BE2C (cell line): Measurements from ENCODE around the gene XPNPEP2.

Source experiments
- DNase-seq: peaks from one replicate; pipeline ENCODE4 v3.0.0-alpha.2; 2020
- H3K27me3 ChIP-seq: fragments of 250-450 bp; sonication (Bioruptor Pico); 2 replicates; pipeline ENCODE4 v1.5.1; 2020; ENCODE audit warnings: mild to moderate bottlenecking
- H3K36me3 ChIP-seq: fragments of 250-450 bp; sonication (Bioruptor Pico); 2 replicates; pipeline ENCODE4 v1.5.1; 2020; ENCODE audit warnings: mild to moderate bottlenecking
- H3K4me1 ChIP-seq: fragments of 250-450 bp; sonication (Bioruptor Pico); 2 replicates; pipeline ENCODE4 v1.5.1; 2020
- H3K4me3 ChIP-seq: 2 replicates; pipeline ENCODE4 v1.5.1; 2011; ENCODE audit warnings: low read depth, low read length
- H3K9me3 ChIP-seq: fragments of 250-450 bp; sonication (Bioruptor Pico); 2 replicates; pipeline ENCODE4 v1.5.1; 2020
- TF ChIP-seq, protein P1 (sequence below): IDR thresholded peaks from 2 replicates; pipeline ENCODE4 v1.5.1; 2012; ENCODE audit warnings: mild to moderate bottlenecking, low read depth, low read length

Gene XPNPEP2

DNA sequence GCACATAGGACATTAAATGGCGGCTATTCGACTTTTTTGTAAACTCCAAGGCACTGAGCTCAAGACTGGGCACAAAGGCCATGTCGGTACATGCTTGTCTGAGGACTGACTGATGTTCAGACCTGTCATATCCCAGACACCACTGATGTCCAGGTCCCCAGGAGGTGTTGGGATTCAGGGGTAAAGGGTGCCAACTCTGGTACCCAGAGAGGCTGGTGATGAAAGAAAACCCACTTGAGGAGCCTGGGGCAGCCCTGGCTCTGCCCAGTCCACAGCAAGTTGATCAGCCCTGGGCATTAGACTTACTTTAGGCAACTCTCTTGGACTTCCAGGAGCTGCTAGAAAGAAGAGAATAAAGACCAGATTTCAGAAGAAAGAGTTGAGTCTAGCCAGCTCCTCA lies 59.7 kb downstream of the XPNPEP2 start:
- Histone ChIP-seq H3K4me1 (no peaks in the 10 kb centered on the region), H3K27me3 (no peaks in the 10 kb centered on the region), H3K36me3 (no peaks in the 10 kb centered on the region), H3K4me3 (no peak overlapping the region), H3K9me3 (no peaks in the 10 kb centered on the region)
- no peak for DNase-seq
- TF ChIP-seq, protein P1, sequence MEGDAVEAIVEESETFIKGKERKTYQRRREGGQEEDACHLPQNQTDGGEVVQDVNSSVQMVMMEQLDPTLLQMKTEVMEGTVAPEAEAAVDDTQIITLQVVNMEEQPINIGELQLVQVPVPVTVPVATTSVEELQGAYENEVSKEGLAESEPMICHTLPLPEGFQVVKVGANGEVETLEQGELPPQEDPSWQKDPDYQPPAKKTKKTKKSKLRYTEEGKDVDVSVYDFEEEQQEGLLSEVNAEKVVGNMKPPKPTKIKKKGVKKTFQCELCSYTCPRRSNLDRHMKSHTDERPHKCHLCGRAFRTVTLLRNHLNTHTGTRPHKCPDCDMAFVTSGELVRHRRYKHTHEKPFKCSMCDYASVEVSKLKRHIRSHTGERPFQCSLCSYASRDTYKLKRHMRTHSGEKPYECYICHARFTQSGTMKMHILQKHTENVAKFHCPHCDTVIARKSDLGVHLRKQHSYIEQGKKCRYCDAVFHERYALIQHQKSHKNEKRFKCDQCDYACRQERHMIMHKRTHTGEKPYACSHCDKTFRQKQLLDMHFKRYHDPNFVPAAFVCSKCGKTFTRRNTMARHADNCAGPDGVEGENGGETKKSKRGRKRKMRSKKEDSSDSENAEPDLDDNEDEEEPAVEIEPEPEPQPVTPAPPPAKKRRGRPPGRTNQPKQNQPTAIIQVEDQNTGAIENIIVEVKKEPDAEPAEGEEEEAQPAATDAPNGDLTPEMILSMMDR = no peak

DNA sequence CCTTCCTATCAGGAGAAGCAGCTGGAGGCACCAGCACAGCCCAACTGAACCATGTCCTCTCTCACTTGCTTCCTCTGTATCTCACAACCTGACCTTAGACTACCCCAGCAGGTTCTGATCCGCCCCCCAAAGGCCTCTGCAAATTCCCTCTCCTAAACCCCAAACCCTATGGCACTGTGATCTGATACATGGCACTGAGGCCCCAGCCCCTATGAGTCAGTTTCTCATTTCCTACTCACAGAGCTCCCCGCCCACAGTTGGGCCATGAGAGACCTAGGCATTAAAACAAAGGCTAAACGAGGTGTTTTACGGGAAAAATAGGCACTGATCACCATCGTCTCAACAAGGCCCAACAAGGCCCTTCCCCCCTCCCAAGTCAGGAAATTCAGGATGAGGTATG lies 60.1 kb downstream of the XPNPEP2 start:
- no peak for DNase-seq

DNA sequence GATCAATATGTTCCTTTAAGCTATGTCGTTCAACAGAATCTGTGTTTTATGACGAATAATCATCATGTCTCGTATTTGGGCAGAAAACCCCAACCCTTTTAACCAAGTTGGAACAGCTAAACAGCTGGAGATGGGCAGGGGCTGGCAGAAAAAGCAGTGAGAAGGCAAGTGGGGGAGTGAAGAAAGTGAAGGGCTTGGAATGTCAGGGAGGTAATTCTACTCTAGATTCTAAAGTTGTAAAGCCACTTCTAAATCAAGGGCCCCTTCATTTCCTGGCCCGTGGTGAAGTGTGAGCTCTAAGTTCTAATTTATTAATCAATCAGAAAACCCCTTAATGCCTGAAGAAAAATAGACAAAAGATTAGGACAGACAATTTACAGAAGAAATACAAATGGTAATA lies 61.4 kb downstream of the XPNPEP2 start:
- Histone ChIP-seq H3K4me3 (no peak overlapping the region), H3K27me3 (no peaks in the 10 kb centered on the region), H3K36me3 (no peaks in the 10 kb centered on the region), H3K4me1 (no peaks in the 10 kb centered on the region), H3K9me3 (no peaks in the 10 kb centered on the region)
- TF ChIP-seq, protein P1 = no peak
- no peak for DNase-seq

More for the DNA sequence above, 60.1 kb downstream of the XPNPEP2 start:
- H3K4me1 ChIP-seq = no peaks in the 10 kb centered on the region
- TF ChIP-seq, protein P1 = no peak
- no peaks in the 10 kb centered on the region for H3K36me3 ChIP-seq
- H3K9me3 ChIP-seq = no peaks in the 10 kb centered on the region
- H3K27me3 ChIP-seq = no peaks in the 10 kb centered on the region
- H3K4me3 ChIP-seq = no peak overlapping the region

DNA sequence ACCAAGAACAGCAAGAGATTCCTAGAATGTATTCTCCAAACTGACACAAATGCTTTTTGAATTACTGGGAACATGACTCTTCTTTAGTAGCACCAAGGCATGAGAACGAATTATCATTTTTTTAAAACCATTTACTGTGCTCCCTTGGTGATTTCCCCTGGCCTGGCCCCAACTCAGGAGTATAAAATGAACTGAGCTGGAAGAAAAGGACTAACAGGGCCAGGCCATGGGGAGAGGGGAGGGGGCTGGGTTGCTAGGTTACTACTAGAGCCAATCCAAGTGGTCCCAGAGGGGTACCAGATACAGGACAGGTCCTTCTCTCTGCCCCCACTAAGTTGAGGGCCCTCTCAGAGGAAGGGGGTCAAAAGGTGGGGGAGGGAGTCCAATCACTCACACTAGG lies 64.1 kb downstream of the XPNPEP2 start:
- DNase-seq = no peak
- H3K27me3 ChIP-seq = no peaks in the 10 kb centered on the region
- no peaks in the 10 kb centered on the region for H3K4me1 ChIP-seq
- no peaks in the 10 kb centered on the region for H3K9me3 ChIP-seq
- H3K4me3 ChIP-seq = no peak overlapping the region
- no peaks in the 10 kb centered on the region for H3K36me3 ChIP-seq
- TF ChIP-seq, protein P1 = no peak

DNA sequence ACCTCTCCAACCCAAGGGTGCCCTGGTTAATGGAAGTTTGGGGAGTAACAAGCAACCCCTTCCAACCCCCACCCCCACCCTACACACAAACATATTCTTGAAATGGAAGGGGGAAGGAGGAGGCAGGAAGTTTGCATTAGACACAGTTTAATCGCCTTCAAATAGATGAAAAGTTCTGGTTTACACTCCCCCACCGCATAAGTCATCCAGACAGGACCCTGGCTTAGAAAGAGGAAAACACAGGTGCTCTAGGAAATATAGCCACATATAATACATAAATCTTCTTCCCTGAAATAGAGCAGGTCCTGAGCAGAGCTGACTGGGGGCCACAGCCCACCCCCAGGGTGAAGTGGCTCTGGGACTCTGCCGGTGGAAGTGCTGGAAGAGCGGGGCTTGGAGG lies 66.0 kb downstream of the XPNPEP2 start:
- Histone ChIP-seq H3K36me3 (no peaks in the 10 kb centered on the region), H3K4me3 (no peak overlapping the region), H3K9me3 (no peaks in the 10 kb centered on the region), H3K27me3 (no peaks in the 10 kb centered on the region), H3K4me1 (no peaks in the 10 kb centered on the region)
- TF ChIP-seq, protein P1 = no peak
- DNase-seq = no peak

DNA sequence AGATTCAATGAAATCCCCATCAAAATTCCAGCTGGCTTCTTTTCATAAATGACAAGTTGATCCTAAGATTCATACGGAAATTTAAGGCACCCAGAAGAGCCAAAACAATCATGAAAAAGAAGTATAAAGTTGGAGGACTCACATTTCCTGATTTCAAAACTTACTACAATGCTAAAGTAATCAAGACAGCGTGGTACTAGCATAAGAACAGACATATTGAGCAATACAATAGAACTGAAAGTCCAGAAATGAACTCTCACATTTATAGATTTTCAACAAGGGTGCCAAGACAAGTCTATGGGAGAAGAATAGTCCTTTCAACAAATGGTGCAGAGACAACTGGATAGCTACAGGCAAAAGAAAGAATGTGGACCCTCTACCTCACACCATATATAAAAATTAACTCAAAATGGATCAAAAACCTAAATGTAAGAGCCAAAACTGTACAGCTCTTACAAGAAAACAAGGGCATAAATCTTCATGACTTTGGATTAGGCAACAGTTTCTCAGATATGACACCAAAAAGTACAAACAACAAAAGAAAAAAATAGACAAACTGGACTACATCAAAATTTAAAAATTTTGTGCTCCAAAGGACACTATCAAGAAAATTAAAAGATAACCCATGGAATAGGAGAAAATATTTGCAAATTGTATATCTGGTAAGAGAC lies 69.5 kb downstream of the XPNPEP2 start:
- no peak for DNase-seq
- Histone ChIP-seq H3K27me3 (no peaks in the 10 kb centered on the region), H3K36me3 (no peaks in the 10 kb centered on the region; the same call in 1 of the 2 replicates)

More for the DNA sequence above, 69.5 kb downstream of the XPNPEP2 start:
- no peak overlapping the region for H3K4me3 ChIP-seq
- TF ChIP-seq, protein P1 = no peak
- H3K9me3 ChIP-seq = no peaks in the 10 kb centered on the region
- no peaks in the 10 kb centered on the region for H3K4me1 ChIP-seq
